Measurements from ENCODE around the gene COMMD6. TPM values are rescaled to one million over a fixed set of nuclear protein-coding genes. Genes with fewer than 3 reads are reported as not detected.

Gene COMMD6
- total RNA-seq, 2 donors from 2014 or later, result 6.3 to 286 TPM

GRCh38 chr13:75579529-75579928, 41.9 kb upstream of the COMMD6 start:
- no peaks in the 10 kb centered on the region for H3K9me3 ChIP-seq
- H3K27ac ChIP-seq, result no peak overlapping the region
- intact Hi-C loops (cut with DNase I), result no loop called here
- H3K4me3 ChIP-seq, result no peak overlapping the region
- 80 to 91% methylated on average over 3 of the region's 3 CpGs for WGBS, 2 donors
- no peaks in the 10 kb centered on the region for H3K36me3 ChIP-seq (replicated peaks in 1 of 2; ENCODE audit: insufficient read depth in 1 of 2, low read depth in 2 of 2)
- no peaks in the 10 kb centered on the region for H3K27me3 ChIP-seq
- no peaks in the 10 kb centered on the region for H3K4me1 ChIP-seq
- ATAC-seq (no peak), DNase-seq (no peak)
- TF ChIP-seq POLR2A (IDR thresholded peaks at IDR 0.05), result no peak
- no peak for TF ChIP-seq CTCF (IDR thresholded peaks at IDR 0.05)

- no peak for TF ChIP-seq POLR2A (IDR thresholded peaks at IDR 0.05)
- no peak for TF ChIP-seq CTCF (IDR thresholded peaks at IDR 0.05)
- Histone ChIP-seq H3K27me3 (no peaks in the 10 kb centered on the region), H3K36me3 (replicated peaks in 1 of 2; ENCODE audit: insufficient read depth in 1 of 2, low read depth in 2 of 2) (peaks cover 0 to 16% of the 10 kb centered on the region in 2 donors), H3K27ac (no peak overlapping the region), H3K4me3 (no peak overlapping the region), H3K9me3 (no peaks in the 10 kb centered on the region), H3K4me1 (no peaks in the 10 kb centered on the region)
- DNase-seq, result no peak
- 79 to 93% methylated on average over 1 of the region's 1 CpG for WGBS, 2 donors
- intact Hi-C loops (cut with DNase I), result no loop called here
- ATAC-seq, result no peak
These were observed 31.9 kb upstream of the COMMD6 start for GRCh38 chr13:75569576-75569975.

GRCh38 chr13:75566658-75567057, 29.0 kb upstream of the COMMD6 start:
- H3K36me3 ChIP-seq (replicated peaks in 1 of 2; ENCODE audit: insufficient read depth in 1 of 2, low read depth in 2 of 2), result peaks cover 0 to 16% of the 10 kb centered on the region in 2 donors
- H3K9me3 ChIP-seq, result no peaks in the 10 kb centered on the region
- no peak overlapping the region for H3K4me3 ChIP-seq
- no peaks in the 10 kb centered on the region for H3K27me3 ChIP-seq
- intact Hi-C loops (cut with DNase I), result no loop called here
- ATAC-seq (no peak), DNase-seq (no peak)
- H3K4me1 ChIP-seq, result no peaks in the 10 kb centered on the region
- TF ChIP-seq CTCF (IDR thresholded peaks at IDR 0.05) (peak in 3 of 7 experiments; percentile 12 to 20 (median 19)), POLR2A (IDR thresholded peaks at IDR 0.05) (no peak)
- H3K27ac ChIP-seq, result no peak overlapping the region

GRCh38 chr13:75558145-75558840, 20.7 kb upstream of the COMMD6 start:
- Histone ChIP-seq H3K4me3 (no peak overlapping the region), H3K27ac (no peak overlapping the region), H3K4me1 (peaks cover 5% of the 10 kb centered on the region), H3K9me3 (no peaks in the 10 kb centered on the region), H3K27me3 (no peaks in the 10 kb centered on the region), H3K36me3 (replicated peaks in 1 of 2; ENCODE audit: insufficient read depth in 1 of 2, low read depth in 2 of 2) (no peaks in the 10 kb centered on the region)
- no peak for ATAC-seq
- TF ChIP-seq POLR2A (IDR thresholded peaks at IDR 0.05) (no peak), CTCF (IDR thresholded peaks at IDR 0.05) (no peak)
- intact Hi-C loops (cut with DNase I), result no loop called here
- no peak for DNase-seq
- 30 to 43% methylated on average over 2 of the region's 2 CpGs for WGBS, 2 donors

- WGBS, 2 donors, result 84 to 98% methylated on average over 2 of the region's 2 CpGs
- intact Hi-C loops (cut with DNase I), result no loop called here
- H3K27me3 ChIP-seq, result no peaks in the 10 kb centered on the region
These were observed 19.3 kb upstream of the COMMD6 start for GRCh38 chr13:75556961-75557360.

More at GRCh38 chr13:75556961-75557360, 19.3 kb upstream of the COMMD6 start:
- Histone ChIP-seq H3K4me3 (no peak overlapping the region), H3K36me3 (replicated peaks in 1 of 2; ENCODE audit: insufficient read depth in 1 of 2, low read depth in 2 of 2) (peaks cover 0 to 2% of the 10 kb centered on the region in 2 donors), H3K9me3 (no peaks in the 10 kb centered on the region), H3K27ac (no peak overlapping the region), H3K4me1 (peaks cover 5% of the 10 kb centered on the region)
- TF ChIP-seq POLR2A (IDR thresholded peaks at IDR 0.05), result no peak
- TF ChIP-seq CTCF (IDR thresholded peaks at IDR 0.05), result no peak
- DNase-seq (no peak), ATAC-seq (no peak)

Data from body of pancreas (tissue), 4 donors.